LHCN-M2 (cell line): ENCODE results near the gene S100A11. TPM values are rescaled to one million over a fixed set of nuclear protein-coding genes. Genes with fewer than 3 reads are reported as not detected.

Experiments used
- DNase-seq: peaks from one replicate; pipeline ENCODE4 v3.0.0-alpha.2; 2012; ENCODE audit warnings: low read depth
- total RNA-seq: library from RNA; depleted of rRNA; stranded (reverse); fragments of >200 nt; gene quantifications from 2 replicates; pipeline ENCODE4 v1.2.3, GENCODE V29; 2014

S100A11 gene
- total RNA-seq, 1 experiment from 2014 or later, result 388 TPM

GRCh38 chr1:152039886-152040285 lies 3.1 kb upstream of the S100A11 start:
- no peak for DNase-seq

DNA sequence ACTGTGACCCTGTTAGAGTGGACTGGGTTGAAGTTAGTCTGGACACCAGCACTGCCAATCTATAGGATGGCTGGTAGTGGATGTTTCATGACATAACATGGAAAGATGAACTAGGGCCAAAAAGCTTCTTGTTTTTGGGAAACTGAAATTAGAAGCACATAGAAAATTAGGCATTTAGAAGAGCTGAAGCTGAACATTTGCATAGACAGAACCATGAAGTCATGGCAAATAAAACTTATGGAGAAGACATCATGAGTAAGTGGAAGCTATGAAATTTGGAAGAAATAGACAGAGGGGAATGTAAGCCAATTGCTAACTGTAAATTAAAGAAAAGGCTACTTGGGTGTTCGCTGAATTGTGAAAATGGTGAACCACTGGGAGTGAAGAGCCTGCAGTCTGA lies 2.7 kb upstream of the S100A11 start:
- no peak for DNase-seq

DNA sequence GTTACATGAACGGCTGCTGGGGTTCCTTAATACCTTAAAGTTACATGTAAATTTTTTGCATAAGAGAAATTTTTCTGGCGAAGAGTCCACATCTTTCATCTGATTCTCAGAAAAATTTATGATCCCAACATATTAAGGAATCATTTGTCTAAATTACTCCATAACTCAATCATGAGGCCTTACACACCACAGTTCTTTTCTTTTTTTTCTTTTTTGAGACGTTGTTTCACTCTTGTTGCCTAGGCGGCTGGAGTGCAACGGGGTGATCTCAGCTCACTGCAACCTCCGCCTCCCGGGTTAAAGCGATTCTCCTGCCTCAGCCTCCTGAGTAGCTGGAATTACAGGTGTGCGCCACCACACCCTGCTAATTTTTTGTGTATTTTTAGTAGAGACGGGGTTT lies 2.1 kb upstream of the S100A11 start:
- DNase-seq, result no peak

- peak; percentile 28 for DNase-seq
Measured at GRCh38 chr1:152035539-152036266, 1.1 kb downstream of the S100A11 start.

- DNase-seq, result peak; percentile 82
Measured at GRCh38 chr1:152034654-152035538, 1.9 kb downstream of the S100A11 start.

GRCh38 chr1:152034324-152034653 lies 2.5 kb downstream of the S100A11 start:
- no peak for DNase-seq

DNA sequence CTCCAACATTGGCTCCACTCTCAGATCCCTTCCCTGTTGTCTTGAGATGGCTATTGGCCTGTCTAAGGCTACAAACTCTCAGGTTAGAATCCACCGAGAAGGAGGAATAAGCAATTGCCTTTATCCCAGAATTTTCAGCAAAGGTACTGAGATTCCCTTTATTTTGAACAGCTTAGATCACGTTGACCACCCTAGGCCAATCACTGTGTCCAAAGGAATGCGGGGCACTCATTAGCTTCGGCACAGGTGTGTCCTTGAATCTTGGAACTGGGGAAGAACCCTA lies 6.9 kb downstream of the S100A11 start:
- DNase-seq, result no peak

GRCh38 chr1:152029144-152029928 lies 7.5 kb downstream of the S100A11 start:
- DNase-seq, result peak; percentile 12

GRCh38 chr1:152026895-152027294 lies 9.9 kb downstream of the S100A11 start:
- no peak for DNase-seq

DNA sequence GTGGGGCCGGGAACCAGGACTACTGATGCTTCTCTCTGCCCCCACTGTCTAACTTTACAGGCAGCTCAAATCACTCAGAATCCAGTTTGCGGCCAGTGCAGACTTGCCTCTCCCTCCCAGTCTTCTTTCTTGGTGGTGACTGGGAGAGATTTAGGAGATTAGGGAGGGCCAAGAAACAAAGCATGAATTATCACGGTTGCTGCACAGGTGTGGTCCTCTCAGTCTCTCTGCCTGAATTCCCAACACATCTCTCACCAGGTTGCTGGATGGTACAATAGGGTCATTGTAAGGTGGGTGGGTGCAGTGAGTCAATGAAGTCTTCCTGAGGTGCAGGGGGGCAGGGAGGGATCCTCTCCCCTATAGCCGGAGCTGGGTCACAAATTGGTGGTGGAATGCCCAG lies 12.6 kb downstream of the S100A11 start:
- no peak for DNase-seq

GRCh38 chr1:152023221-152023620 lies 13.6 kb downstream of the S100A11 start:
- DNase-seq, result no peak

DNA sequence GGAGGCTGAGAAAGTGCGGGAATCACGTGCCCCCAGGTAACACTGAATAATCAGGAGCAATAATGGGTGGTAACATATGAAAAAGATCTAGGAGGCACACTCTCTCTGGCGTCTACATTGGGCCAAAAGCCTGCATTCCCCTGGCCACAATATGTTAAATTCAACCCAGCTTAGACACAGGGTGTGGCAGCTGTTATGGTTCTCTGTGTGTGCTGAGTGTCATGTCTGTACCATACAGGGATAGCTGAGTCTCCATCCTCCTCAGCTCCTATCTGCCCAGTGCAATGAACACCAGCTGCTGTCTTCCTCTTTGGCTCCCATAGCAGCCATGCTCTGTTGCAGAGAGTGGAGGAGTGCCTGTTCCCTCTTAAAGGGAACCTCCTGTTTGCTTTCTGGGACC lies 14.3 kb downstream of the S100A11 start:
- DNase-seq, result no peak

DNA sequence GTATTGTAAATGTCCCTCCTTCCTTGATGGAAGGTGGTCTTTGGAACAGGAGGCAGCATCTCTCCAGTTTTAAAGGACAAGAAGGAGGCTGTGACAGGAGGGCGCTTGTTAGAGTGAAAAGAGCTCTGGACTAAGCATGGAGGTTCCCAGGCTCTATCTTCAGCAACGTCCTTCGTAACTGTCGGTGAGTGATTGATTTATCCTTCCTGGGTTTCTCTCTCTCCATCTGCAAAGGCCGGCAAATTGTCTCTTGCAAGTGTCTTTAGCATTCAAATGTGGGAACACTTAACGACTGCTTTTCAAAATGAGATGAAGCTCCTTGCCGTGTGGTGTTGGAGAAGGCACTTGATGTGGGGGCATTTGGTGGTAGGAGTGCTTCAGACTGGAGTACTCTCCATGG lies 15.2 kb downstream of the S100A11 start:
- no peak for DNase-seq

GRCh38 chr1:152020849-152021248 lies 16.0 kb downstream of the S100A11 start:
- DNase-seq, result no peak

DNA sequence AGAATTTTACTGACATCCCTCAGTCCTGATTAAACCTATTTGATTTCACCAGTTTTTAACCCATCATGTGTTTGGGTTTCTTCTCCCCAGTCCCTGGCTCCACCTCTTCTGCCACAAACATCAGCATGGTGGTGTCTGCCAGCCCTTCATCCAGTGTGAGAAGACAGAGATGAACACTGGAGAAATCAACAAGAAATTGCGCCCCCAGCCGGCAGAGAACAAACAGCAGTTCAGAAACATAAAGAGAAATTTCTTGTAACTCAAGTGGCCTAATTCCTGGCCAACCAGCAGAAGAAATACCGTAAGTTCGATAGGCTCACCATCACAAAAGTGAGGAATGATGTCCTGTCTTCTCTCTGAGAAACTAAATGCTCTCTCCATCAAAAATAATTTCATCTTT lies 18.3 kb downstream of the S100A11 start:
- DNase-seq, result peak; percentile 16

DNA sequence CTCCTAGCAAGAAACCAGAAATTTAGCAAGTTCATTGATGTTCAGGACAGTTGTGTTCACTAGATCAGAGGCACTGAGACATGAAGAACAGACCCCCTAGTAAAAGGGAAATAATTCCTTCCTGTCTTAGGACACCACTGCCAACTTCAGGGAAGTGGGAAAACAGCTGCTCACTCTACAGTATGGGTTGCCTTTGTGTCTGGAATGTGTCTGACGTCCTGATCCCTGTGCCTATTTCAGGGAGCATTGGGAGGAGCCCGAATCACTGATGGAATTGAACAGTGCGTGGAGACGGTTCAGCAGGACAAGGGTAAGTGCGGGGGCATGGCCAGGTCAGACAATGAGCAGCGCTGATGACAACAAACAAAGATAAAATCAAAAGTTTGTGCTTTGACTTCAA lies 21.0 kb downstream of the S100A11 start:
- DNase-seq, result peak; percentile 31

- no peak for DNase-seq
Measured at GRCh38 chr1:152014943-152015342, 21.9 kb downstream of the S100A11 start.

GRCh38 chr1:152013664-152014237 lies 23.1 kb downstream of the S100A11 start:
- peak; percentile 32 for DNase-seq

GRCh38 chr1:152009691-152010090 lies 27.1 kb downstream of the S100A11 start:
- DNase-seq, result no peak

DNA sequence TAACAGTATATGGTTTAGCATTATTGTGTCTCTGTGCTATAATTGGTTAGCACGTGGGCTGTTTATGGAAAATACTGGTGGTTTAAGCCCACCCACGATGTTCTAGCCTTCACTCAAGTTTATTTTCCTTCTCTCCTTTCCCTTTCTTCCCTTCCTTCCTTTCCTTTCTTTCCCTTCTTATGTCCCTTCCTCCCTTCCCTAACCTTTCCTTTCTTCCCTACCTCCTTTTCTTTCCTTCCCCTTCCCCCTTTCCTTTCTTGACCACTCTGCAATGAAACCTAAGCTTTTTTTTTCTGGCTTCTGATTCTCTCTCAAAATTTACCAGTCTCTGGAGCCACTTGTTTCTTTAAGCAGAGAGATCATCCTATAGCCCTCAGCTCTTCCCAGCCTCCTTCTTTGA lies 29.8 kb downstream of the S100A11 start:
- DNase-seq, result no peak

- no peak for DNase-seq
Measured at GRCh38 chr1:152005360-152005912, 31.4 kb downstream of the S100A11 start.
